UCSD-AML1 (cell line): ENCODE results near the gene S100A9.
"Not testable (repeated sequence)": the region's sequence is repeated elsewhere in the genome, so short reads cannot be mapped to it uniquely, and the experiment has no call there.

Experiments used
- DNase-seq: peaks from one replicate; lab custom pipeline; 2025; ENCODE audit not compliant: unreplicated experiment; lab: John Stamatoyannopoulos, UW

Gene S100A9

GRCh38 chr1:153357853-153358690 is at the start of gene S100A9:
Gene S100A9 (plus strand): TSS chr1:153357854. CDS start chr1:153358284, 430 bp downstream.
- no peak for DNase-seq

GRCh38 chr1:153308540-153308939 is 49.1 kb upstream of the S100A9 start:
- no peak for DNase-seq

- no peak for DNase-seq
Observed at GRCh38 chr1:153309441-153309840, 48.2 kb upstream of the S100A9 start.

- no peak for DNase-seq
Observed at GRCh38 chr1:153310526-153310925, 47.1 kb upstream of the S100A9 start.

GRCh38 chr1:153312570-153313186 is 45.0 kb upstream of the S100A9 start, which contains the start of gene PGLYRP3:
Gene PGLYRP3 (minus strand): TSS chr1:153312952. CDS start chr1:153310665, 2,287 bp downstream.
- DNase-seq: no peak

GRCh38 chr1:153313288-153313687 is 44.4 kb upstream of the S100A9 start:
- DNase-seq: no peak

GRCh38 chr1:153314388-153314787 is 43.3 kb upstream of the S100A9 start:
- DNase-seq: not testable (repeated sequence)

GRCh38 chr1:153316013-153316412 is 41.6 kb upstream of the S100A9 start:
- not testable (repeated sequence) for DNase-seq

- DNase-seq: not testable (repeated sequence)
Observed at GRCh38 chr1:153318145-153318544, 39.5 kb upstream of the S100A9 start.

- DNase-seq: no peak
Observed at GRCh38 chr1:153322568-153322967, 35.1 kb upstream of the S100A9 start.

- no peak for DNase-seq
Observed at GRCh38 chr1:153324912-153325311, 32.7 kb upstream of the S100A9 start.

- DNase-seq: no peak
Observed at GRCh38 chr1:153333902-153334301, 23.8 kb upstream of the S100A9 start.

GRCh38 chr1:153336650-153337049 is 21.0 kb upstream of the S100A9 start:
- DNase-seq: no peak

GRCh38 chr1:153337980-153338853 is 19.4 kb upstream of the S100A9 start:
- DNase-seq: no peak

- DNase-seq: no peak
Observed at GRCh38 chr1:153339802-153340201, 17.9 kb upstream of the S100A9 start.

GRCh38 chr1:153340356-153340755 is 17.3 kb upstream of the S100A9 start:
- no peak for DNase-seq

GRCh38 chr1:153341431-153341934 is 16.2 kb upstream of the S100A9 start:
- no peak for DNase-seq

- no peak for DNase-seq
Observed at GRCh38 chr1:153342178-153342577, 15.5 kb upstream of the S100A9 start.

- no peak for DNase-seq
Observed at GRCh38 chr1:153343040-153343681, 14.5 kb upstream of the S100A9 start.
